ENCODE data around the gene IRX4. TPM values are rescaled to one million over a fixed set of nuclear protein-coding genes. Genes with fewer than 3 reads are reported as not detected.

The IRX4 gene
- total and polyA plus RNA-seq, 2 donors (not counting 3 experiments of a cell fraction or from before 2014, with no cell fraction given) = not detected

- H3K79me2 ChIP-seq (ENCODE audit: control insufficient read depth, insufficient read depth, low read length) = no peaks in the 10 kb centered on the region
- no peak overlapping the region for H2AFZ ChIP-seq (ENCODE audit: low read depth, low read length)
- FAIRE-seq (no peak), DNase-seq (ENCODE audit: low read depth, low spot score) (no peak)
- no peaks in the 10 kb centered on the region for H3K9me3 ChIP-seq (replicated peaks; ENCODE audit: control insufficient read depth, insufficient read depth, low read length)
- no peaks in the 10 kb centered on the region for H3K27me3 ChIP-seq (ENCODE audit: control insufficient read depth in 2 of 2, insufficient read depth in 2 of 2, low read length in 2 of 2)
- intact Hi-C loops (cut with micrococcal nuclease) (no loop called here), dilution Hi-C loops (cut with MboI; ENCODE audit: extremely low pct_ligation_motif_present, low sequenced_read_pairs) (no loop called here)
- no peaks in the 10 kb centered on the region for H3K9me1 ChIP-seq (replicated peaks; ENCODE audit: control insufficient read depth, extremely low read depth, insufficient read depth, low read length)
- ChIA-PET CTCF (no interaction called here), POLR2A (no interaction called here)
- no peaks in the 10 kb centered on the region for H4K20me1 ChIP-seq (replicated peaks; ENCODE audit: control insufficient read depth, extremely low read depth, insufficient read depth, low read length)
- no peak overlapping the region for H3K4me3 ChIP-seq (replicated peaks in 1 of 3; ENCODE audit: insufficient read depth in 1 of 3, low read depth in 1 of 3, low read length in 3 of 3)
- TF ChIP-seq MYC (IDR thresholded peaks at IDR 0.05; ENCODE audit: low read depth, low read length) = no peak
- TF ChIP-seq FOS (IDR thresholded peaks at IDR 0.05; ENCODE audit: borderline replicate concordance, insufficient read depth, low read length) = no peak
- TF ChIP-seq POLR2A (IDR thresholded peaks at IDR 0.05; ENCODE audit: low read depth, low read length) = no peak
- TF ChIP-seq GATA2 (IDR thresholded peaks at IDR 0.05; ENCODE audit: insufficient read depth, insufficient read length, low read depth, low read length) = no peak
- no peak for TF ChIP-seq MAX (IDR thresholded peaks at IDR 0.05; ENCODE audit: insufficient read depth, insufficient read length)
- TF ChIP-seq POLR2AphosphoS5 (IDR thresholded peaks at IDR 0.05; ENCODE audit: insufficient read depth, low read depth, low read length) = no peak
- no peak for TF ChIP-seq JUN (IDR thresholded peaks at IDR 0.05; ENCODE audit: borderline replicate concordance, insufficient read depth, insufficient read length, low read depth)
- no peaks in the 10 kb centered on the region for H3K36me3 ChIP-seq (ENCODE audit: control insufficient read depth in 2 of 2, extremely low read depth in 1 of 2, insufficient read depth in 2 of 2, low read length in 2 of 2)
- H3K4me1 ChIP-seq (ENCODE audit: control insufficient read depth, extremely low read depth, insufficient read depth, low read length) = no peaks in the 10 kb centered on the region
- no peak overlapping the region for H3K9ac ChIP-seq (replicated peaks; ENCODE audit: extremely low read depth, insufficient read depth, low read length)
- H3K4me2 ChIP-seq (ENCODE audit: insufficient read depth, low read length) = no peak overlapping the region
- H3K27ac ChIP-seq (ENCODE audit: insufficient read depth, low read depth, low read length) = no peak overlapping the region
- BruUV-seq (replicated peaks) = no TSS peak
Observed at GRCh38 chr5:1838013-1838412, 44.7 kb downstream of the IRX4 start.
